ENCODE data around the gene ZNF358.

Gene ZNF358

DNA sequence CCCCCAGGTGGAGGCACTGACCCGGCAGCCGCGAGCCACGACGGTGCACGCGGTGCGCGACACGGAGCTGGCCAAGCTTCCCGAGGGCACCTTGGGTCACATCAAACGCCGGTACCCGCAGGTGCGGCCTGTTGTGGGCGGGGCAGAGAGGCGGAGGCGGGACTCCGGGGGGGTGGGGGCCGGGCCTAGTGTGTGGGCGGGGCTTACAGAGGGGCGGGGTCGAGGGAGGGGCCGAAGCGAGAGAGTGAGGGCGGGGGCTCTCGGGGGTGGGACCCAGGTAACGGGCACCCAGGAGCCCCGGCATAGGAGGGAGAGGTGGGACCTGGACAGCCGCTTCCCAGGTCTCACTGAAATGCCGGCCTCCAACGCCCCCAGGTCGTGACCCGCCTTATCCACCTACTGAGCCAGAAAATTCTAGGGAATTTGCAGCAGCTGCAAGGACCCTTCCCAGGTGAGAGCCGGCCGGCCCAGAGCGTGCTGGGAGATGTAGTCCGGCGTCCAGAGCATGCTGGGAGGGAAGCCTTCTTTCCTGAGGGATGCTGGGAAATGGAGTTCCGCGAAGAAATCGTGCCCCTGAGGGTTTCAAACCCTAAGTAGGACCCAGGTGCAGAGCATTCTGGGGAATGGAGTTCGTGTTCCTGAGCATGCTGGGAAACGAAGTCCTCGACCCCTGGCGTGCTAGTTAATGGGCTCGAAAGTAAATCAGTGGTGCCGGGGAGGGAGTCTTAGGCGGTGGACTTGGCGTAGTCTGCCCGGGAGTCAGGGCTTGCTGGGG, 35.3 kb downstream of the ZNF358 start:
- H3K27ac ChIP-seq: no peak overlapping the region
- no peak for TF ChIP-seq ZFX (IDR thresholded peaks at IDR 0.05)
- TF ChIP-seq, protein P1, sequence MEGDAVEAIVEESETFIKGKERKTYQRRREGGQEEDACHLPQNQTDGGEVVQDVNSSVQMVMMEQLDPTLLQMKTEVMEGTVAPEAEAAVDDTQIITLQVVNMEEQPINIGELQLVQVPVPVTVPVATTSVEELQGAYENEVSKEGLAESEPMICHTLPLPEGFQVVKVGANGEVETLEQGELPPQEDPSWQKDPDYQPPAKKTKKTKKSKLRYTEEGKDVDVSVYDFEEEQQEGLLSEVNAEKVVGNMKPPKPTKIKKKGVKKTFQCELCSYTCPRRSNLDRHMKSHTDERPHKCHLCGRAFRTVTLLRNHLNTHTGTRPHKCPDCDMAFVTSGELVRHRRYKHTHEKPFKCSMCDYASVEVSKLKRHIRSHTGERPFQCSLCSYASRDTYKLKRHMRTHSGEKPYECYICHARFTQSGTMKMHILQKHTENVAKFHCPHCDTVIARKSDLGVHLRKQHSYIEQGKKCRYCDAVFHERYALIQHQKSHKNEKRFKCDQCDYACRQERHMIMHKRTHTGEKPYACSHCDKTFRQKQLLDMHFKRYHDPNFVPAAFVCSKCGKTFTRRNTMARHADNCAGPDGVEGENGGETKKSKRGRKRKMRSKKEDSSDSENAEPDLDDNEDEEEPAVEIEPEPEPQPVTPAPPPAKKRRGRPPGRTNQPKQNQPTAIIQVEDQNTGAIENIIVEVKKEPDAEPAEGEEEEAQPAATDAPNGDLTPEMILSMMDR (conservative IDR thresholded peaks at IDR 0.05): no peak

DNA sequence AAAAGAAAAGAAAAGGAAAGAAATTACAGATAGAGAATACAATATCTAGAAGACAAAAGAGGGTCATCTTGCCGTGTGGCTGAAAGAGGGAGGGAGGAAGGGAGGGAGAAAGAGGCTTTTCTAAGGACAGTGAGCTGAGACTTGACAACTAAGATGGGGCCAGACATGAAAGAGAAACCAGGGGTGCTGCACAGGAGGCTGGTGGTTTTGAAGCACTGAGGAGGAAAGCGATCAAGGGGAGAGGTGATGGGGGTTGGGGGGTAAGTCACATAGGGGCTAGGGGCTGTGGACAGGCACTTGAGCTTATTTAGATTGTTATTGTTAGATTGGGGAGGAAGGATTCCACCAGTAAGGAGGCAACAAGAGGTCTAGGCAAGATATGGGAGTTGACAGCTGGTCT, 36.9 kb downstream of the ZNF358 start:
- H3K27ac ChIP-seq: no peak overlapping the region
- TF ChIP-seq ZFX (IDR thresholded peaks at IDR 0.05): no peak
- TF ChIP-seq, protein P1 (conservative IDR thresholded peaks at IDR 0.05): no peak

DNA sequence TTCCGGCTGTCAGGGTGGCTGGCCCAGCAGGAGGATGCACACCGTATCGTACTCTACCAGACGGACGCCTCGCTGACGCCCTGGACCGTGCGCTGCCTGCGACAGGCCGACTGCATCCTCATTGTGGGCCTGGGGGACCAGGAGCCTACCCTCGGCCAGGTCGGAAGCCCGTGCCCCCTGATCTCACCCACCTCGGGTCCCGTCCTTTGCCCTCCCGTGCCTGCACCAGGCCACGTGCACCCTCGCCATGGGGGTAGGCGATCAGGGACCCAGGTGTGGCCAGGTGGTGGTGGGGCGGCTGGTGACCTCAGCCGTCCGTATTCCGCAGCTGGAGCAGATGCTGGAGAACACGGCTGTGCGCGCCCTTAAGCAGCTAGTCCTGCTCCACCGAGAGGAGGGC, 38.7 kb downstream of the ZNF358 start:
- H3K27ac ChIP-seq: no peak overlapping the region
- no peak for TF ChIP-seq ZFX (IDR thresholded peaks at IDR 0.05)
- TF ChIP-seq, protein P1 (conservative IDR thresholded peaks at IDR 0.05): no peak

DNA sequence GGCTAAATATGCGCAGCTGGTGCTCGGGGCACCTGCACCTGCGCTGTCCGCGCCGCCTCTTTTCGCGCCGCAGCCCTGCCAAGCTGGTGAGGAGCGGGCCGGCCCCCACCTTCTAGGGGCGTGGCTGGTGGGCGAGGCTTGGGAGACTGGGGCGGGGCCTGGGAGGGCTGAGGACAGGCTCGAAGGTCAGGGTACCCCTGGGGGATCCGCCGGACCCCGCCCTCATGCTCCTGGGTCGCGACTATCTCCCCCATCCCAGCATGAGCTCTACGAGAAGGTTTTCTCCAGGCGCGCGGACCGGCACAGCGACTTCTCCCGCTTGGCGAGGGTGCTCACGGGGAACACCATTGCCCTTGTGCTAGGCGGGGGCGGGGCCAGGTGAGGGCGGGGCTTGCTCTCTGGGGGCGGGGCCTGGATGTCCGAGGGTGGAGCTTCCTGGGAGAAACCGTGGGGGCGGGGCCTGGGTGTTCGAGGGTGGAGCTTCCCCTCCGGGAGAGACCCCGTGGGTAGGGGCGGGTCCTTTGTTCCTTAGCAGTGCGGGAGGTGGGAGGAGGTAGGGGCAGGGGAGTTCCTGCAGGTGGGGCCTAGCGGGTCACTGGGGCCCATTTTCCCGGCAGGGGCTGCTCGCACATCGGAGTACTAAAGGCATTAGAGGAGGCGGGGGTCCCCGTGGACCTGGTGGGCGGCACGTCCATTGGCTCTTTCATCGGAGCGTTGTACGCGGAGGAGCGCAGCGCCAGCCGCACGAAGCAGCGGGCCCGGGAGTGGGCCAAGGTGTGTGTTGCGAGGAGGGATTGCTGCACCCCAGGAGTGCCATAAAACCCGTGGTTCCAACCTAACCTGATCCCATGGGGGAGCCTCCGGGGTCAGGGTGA, 39.3 kb downstream of the ZNF358 start:
- TF ChIP-seq, protein P1 (conservative IDR thresholded peaks at IDR 0.05): no peak
- no peak for TF ChIP-seq ZFX (IDR thresholded peaks at IDR 0.05)
- no peak overlapping the region for H3K27ac ChIP-seq

DNA sequence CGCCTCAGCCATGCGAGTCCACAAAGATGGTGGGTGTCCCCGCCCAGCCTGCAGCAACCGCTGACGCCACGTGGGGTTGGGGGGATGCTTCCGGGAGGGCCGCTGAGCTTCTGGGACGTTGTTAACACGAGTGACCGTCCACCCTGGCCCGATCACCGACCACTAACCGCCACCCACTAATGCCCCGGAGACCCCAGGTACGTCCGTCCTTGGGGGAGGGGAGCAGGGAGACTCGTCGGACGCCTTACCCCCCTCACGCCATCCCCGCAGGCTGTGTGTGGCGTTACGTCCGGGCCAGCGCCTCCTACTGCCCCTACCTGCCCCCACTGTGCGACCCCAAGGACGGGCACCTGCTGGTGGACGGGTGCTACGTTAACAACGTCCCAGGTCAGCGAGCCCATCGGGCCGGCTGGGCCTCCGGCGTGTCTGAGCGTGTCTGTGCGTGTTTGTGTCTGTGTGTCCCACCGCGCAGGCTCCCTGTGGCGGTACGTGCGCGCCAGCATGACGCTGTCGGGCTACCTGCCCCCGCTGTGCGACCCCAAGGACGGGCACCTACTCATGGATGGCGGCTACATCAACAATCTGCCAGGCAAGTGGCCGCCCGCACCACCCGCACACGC, 40.9 kb downstream of the ZNF358 start:
- no peak overlapping the region for H3K27ac ChIP-seq
- no peak for TF ChIP-seq ZFX (IDR thresholded peaks at IDR 0.05)
- TF ChIP-seq, protein P1 (conservative IDR thresholded peaks at IDR 0.05): no peak

DNA sequence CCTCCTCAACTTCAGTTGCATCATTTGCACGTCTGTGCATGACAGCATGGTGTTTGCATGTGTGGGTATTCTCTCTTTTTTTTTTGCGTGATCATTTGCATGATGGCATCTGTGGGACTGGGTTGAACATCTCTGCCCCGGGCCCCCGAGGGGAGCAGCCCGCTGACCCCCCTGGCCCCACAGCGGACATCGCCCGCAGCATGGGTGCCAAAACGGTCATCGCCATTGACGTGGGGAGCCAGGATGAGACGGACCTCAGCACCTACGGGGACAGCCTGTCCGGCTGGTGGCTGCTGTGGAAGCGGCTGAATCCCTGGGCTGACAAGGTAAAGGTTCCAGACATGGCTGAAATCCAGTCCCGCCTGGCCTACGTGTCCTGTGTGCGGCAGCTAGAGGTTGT, 42.8 kb downstream of the ZNF358 start:
- TF ChIP-seq, protein P1 (conservative IDR thresholded peaks at IDR 0.05): no peak
- no peak for TF ChIP-seq ZFX (IDR thresholded peaks at IDR 0.05)
- H3K27ac ChIP-seq: no peak overlapping the region

DNA sequence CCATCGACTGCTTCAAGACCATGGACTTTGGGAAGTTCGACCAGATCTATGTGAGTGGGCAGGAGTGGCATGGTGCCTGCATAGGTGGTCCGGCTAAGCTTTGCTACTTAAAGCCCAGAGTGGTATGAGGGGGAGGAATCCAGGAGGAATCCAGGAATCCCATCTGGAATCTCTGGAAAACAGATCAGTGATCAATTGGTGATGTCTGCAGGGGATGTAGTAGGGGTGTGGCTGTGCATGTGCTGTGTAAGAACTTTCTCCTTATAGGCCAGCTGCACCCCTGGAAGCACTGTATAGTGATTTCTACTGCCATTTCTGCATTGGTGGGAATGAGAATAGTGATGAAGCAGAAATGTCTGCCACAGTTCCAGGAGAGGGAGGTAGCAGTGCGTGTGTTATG, 43.2 kb downstream of the ZNF358 start:
- no peak overlapping the region for H3K27ac ChIP-seq
- TF ChIP-seq, protein P1 (conservative IDR thresholded peaks at IDR 0.05): no peak
- TF ChIP-seq ZFX (IDR thresholded peaks at IDR 0.05): no peak
